ENCODE results near the gene ARID1A.
A peak's percentile ranks its signal among the peaks of the same experiment; 100 is the strongest.
"Not testable (repeated sequence)": the region's sequence is repeated elsewhere in the genome, so short reads cannot be mapped to it uniquely, and the experiment has no call there.

Gene ARID1A

DNA sequence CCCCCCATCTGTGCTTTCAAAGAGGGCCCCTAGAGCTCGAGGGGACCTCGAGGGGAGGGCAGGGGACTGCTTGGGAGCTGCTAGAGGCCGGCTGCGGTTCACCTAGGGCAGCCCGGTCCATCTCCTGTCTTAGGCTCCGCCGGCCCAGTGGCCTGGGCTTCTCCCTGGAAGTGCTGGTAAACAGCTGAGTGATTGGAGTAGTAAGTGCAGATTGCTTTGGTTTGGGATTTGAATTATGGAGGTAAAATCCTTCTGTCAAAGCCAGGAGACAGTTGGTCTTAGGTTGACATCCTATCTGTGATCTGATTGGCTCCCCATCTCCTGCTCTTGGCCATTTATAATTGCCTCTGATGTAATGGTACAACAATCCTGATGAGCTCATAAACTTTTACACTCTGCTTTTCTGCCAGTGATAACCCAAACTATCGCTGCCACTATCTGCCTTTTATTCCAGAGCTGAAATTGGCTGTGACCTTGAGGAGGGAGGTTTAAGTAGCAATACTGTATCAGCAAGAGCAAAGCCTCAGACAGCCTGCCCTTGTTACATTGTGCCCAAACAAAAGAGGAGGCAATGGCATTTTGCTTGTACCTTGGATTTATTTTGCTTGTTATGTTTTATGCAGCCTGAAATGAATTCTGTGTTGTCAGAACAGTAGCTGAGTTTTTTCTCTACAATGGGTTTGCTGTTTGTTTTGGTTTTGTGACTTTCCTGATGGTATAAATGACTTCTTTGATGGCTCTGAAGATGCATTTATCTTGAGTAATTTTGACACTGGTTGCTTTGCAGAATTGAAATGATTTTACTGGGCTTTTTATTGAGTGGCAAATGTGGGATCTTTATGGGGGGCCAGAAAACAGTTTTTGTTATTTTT, 2.4 kb downstream of the ARID1A start:
- peak; percentile 41 for DNase-seq (ENCODE audit: low read depth)

DNA sequence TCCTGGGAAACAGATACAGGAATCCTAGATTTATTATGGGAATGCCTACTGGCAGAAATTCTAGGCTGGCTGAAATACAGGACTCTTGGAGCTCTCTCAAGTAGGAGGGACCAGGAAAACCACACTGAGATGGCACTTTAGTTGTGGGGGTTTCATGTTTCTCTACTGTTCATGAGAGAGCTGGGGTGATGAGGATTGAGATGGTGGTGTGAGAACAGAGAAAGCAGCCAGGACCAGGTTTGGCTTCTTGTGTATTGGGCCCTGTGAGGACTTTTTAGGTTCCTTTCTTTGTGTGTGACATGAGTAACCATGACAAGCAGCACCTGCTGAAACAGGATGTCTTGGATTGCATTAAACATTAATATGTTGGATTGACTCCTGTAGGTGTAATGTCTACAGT, 4.9 kb downstream of the ARID1A start:
- no peak for DNase-seq (ENCODE audit: low read depth)

DNA sequence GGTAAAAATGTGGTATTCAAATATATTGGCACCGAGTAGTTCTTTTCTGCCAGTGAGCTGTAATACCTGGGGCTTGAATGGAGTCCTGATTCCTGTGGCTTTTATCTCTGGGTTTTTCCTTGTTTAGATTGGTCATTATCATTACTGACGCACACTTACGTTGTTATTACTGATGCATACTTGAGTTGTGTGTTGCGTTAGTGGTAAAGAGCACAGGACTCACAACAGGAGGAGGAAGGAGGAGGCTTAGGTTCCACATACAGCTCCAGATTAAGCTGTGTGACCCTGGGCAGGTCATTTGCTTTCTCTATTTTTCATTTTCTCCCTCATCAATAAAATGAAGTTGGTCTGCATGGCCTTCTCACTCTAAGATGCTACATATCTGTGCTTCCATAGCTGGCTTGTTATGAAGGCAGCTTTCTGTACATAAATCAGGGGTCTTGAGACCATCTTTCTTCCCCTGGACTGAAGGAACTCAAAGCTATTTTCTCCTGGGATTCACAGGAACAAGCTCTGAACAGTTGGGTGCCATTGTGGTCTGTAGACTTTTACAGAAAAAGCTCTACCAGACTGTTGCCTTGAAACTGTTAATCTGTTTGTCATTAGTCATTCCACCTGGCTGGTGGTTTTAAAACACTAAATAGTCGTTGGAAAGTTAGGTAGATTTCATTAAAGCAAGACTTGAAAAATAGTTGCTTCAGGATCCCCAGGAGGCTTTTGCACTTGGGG, 5.6 kb downstream of the ARID1A start:
- DNase-seq (ENCODE audit: low read depth), result no peak

DNA sequence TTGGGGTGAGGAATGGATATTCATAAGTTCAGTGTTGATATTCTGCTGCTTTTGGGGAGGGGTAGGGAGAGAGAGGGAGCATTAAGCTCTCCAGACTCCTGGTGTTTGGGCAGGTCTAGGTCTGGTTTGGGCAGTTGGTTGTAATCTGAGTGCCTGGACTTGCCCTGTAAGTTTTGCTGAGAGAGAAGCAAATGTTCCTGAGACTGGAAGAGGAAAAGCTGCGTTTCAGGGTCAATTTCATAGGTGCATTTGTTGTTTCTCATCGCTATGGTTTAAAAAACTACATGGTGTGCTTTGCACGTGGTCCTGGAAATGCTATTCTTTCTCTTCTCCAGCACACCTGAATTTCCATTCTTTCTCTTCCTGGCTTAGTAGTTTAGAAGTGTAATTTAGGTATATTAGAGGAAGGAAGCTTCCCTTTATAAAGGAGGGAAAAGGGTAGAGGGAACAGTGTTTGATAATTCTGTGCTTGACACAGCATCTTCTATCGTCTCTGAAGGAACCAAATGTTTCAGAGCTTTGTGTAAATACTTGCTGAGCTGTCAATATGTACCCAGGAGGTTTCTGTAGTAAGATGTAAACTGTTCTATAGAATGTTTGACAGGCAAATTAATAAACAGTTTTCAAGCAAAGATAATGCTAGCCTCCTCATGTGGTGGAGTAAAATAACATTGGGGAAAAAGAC, 6.3 kb downstream of the ARID1A start:
- no peak for DNase-seq (ENCODE audit: low read depth)

DNA sequence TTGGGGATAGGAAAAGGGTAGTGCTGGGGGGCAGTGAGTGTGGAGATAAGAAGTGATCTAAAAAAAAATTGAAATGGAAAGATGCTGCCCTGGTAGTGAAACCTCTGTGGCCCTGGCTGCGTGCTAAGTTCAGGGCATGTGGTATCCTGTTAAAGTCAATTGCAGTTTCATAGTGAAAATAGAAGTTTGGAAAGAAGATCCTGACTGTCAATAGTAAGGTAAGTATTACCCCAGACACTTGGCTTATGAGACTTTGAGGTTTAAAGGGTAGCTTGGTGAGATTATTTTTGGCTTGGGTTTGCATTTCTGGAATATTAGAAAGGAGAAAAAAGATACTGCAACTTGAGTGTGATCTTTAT, 6.8 kb downstream of the ARID1A start:
- no peak for DNase-seq (ENCODE audit: low read depth)

DNA sequence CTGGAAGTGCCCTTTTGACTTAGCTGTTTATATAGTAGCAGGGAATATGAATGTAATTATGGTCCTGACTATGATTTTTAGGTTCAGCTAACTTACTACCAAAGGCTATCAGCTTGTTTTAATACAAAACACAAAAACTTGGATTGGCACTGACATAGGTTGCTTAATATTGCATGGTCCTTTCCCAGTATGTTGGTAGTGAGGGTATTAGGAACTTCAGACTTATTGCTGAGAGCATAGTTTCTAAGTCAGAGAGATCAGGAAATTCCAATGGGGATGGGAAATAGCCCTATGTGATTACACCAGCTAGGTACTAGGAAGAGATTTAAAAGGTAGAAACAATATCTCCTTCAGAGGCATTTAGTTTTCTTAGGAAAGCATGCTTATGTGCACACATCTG, 7.7 kb downstream of the ARID1A start:
- DNase-seq (ENCODE audit: low read depth), result no peak

DNA sequence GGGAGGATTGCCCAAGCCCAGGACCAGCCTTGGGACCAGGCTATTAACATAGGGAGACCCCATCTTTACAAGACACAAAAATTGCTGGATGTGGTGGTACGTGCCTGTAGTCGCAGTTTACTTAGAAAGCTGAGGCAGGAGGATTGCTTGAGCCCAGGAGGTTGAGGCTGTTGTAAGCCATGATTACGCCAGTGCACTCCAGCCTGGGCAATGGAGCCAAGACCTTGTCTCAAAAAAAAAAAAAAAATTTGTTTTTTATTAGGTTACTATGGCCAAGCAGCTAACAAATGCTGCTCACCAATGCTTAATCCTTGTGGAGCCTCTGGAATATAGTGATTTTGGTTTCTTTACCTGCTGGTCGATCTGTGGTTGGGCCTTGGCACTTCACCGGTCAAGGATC, 8.8 kb downstream of the ARID1A start:
- DNase-seq (ENCODE audit: low read depth), result no peak

DNA sequence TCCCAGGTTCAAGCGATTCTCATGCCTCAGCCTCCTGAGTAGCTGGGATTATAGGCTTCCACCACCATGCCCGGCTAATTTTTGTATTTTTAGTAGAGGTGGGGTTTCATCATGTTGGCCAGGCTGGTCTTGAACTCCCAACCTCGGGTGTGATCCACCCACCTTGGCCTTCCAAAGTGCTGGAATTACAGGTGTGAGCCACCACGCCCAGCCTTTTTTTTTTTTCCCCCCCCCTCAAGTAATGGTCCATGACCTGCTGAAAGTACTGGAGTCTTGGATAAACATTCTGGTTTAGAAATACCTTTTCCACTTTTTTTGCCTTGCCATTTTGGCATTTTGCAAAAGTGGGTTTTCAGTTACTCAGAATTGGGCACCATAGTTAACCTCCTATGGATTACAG, 9.4 kb downstream of the ARID1A start:
- DNase-seq (ENCODE audit: low read depth), result not testable (repeated sequence)

DNA sequence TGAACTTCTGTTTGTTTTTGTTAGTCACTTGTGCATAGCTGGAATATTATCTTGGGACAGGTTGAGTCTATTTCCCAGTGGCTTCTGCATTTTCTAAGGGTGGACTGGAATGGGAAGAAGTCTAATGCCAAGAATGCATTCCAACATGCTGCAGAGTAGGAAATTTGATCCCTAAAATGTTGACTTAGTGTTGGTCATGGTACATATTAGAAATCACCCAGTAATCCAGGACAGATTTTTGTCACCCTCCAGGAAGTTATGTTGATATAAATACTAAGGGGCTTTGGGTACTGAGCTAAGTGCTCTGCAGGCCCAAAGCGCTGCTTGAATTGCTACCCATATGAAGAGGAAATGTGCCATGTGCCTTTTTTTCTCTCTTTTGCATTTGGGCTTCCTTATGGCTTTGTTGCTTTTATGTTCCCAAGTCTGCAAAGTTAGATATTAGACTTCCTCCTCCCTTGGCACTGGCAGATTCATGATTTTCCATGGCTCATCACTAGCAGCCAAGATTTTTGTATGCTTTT, 10.0 kb downstream of the ARID1A start:
- DNase-seq (ENCODE audit: low read depth), result no peak

DNA sequence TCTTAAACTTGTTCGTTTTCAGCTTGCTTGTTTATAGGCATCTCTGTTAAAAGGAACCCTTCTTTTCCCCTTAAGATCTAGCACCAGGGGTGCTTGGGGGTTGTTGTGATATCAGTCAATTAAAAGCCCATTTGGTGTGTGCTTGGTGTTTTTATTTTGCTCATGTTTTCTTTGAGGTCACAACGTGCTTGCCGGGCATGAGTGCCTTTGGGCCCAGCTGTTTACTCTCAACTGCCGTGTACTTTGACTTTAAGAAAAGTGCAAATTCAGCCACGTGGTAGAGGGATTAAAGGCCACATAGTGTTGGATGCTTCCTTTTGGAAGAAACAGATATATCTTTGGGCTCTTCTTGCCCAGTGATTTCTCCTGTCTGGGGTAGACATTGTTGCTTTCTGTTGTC, 10.5 kb downstream of the ARID1A start:
- no peak for DNase-seq (ENCODE audit: low read depth)

DNA sequence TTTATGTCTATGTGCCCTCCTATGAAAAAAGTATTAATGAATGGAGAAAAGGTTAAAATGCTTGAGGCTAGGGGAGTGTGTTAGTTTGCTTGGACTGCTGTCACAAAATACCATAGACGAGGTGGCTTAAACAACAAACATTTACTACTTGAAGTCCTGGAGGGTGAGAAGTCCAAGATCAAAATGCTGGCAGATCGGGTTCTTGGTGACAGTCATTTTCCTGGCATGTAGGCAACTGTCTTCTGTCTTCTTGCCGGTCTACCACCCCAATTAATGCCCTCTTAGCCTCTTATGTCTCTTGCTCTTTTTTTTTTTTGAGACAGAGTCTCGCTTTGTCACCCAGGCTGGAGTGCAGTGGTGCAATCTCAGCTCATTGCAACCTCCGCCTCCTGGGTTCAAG, 15.0 kb downstream of the ARID1A start:
- DNase-seq (ENCODE audit: low read depth), result no peak

DNA sequence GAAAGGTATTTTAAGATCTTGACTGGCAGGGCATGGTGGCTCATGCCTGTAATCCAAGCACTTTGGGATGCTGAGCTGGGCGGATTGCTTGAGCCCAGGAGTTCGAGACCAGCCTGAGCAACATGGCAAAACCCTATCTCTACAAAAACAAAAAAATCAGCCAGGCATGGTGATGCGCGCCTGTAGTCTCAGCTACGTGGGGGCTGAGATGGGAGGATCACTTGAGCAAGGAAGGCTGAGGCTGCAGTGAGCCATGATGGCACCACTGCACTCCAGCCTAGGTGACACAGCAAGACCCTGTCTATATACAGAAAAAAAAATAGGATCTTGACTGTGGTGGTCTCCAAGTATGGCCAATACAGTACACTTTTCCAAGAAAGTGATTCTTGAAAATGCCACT, 16.0 kb downstream of the ARID1A start:
- DNase-seq (ENCODE audit: low read depth), result no peak

DNA sequence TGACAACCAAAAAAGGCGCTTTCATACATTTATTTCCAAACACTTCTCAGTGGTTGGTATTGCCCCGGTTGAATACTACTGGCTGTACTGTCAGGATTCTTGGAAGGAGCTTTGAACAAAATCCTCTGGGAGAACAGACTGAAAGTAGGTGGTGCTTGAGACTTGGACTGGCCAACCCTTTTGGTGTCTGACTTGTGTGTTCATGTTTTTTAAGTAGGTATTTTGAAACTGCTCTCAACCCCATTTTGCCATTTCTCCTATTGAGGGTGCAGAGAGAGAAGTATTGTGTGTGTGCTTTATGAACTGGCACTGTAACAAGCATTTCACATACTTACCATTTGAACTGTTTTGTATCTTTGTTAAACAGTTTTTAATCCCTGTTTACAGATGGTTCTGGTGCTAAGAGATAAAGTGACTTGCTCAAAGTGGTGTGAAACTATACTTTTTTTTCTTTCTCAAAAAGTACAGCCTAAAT, 21.2 kb downstream of the ARID1A start:
- DNase-seq (ENCODE audit: low read depth), result no peak

DNA sequence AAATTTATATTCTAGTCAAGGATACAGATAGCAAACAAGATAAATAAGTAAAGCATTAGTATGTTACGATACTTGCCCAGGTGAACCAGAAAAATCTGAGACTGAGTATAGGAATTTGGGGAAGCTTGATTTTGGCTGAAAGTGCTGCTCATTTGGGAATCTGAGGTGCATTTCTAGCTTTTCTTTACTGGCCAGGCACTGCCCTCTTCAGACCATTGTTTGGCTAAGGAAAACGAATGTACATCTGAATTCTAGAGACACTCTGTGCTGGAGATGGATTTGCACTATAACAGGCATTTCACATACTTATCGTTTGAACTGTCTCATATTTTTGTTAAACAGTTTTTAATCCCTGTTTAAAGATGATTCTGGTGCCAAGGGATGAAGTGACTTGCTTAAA, 23.4 kb downstream of the ARID1A start:
- no peak for DNase-seq (ENCODE audit: low read depth)

DNA sequence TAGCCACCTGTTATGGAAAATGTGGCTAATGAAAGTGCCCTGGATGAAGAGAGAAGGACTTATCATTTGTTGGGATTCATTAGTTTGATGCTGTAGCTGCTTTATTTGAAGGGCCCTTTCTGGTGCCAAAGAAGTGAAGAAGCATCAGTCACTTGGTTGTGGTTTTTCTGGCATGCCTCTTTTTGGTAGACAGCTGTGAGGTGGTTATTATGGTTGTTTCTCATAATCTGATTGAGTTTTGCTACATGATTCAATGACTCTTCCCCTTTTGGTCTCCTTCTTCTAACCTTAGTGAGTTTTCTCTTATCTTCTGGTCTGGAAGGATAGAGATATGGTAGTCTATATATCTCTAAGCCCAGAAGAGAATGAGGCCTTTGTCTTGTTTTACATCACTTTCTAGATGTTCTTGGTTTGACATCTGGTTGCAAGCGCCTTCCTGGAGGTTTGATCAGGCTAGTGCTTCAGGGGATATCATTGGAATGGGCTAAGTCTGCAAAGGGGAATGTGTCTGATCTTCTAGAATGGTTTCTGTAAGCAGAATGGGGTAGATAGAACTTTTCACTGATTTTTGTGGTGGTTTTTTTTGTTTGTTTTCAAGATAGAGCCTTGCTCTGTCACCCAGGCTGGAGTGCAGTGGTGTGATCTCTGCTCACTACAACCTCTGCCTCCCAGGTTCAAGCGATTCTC, 26.0 kb downstream of the ARID1A start:
- no peak for DNase-seq (ENCODE audit: low read depth)

DNA sequence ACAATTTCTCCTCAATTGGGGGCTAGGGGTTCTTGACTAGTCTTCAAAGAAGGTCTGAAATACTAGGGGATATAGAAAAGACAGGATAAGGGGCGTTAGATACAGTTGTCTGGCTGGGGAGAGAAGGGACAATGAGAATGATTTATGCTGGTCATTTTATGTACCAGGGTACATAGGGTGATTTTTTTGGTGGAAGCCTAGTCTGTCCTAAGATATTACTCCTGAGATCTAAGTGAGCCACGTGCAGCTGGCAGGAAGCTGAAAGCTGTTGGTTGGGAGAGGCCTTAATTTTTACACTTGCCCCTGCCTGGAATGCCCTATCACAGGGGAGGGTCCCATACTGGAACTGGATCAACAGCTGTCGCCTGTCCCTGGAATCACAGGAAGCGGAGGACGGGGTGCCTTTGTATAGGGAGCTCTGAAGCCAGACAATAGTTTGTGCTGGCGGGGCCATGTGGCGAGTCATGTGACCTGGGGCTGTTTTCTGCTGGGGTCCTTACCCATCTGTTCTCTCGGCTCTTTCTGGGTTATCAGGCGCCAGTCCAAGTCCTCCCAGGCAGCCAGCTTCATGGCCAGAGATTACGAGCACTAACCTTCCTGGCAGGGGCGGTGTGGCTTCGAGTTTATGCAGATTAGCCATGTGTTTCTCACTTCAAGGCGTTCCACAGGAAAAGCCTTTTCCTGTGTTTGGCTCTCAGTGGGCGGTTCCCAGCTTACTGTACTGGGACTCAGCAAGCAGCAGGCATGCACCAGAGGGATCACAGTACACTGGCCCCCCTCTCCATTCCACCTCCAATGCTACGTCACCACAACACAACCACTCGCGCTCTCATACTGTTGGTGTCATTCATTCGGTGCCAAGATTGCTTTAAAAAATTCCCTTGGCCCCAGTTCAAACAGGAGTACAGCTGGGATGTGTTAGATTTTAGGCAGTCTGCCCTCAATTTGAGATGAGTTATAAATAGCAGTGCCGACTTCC, 27.5 kb downstream of the ARID1A start:
- peak; percentile 58 for DNase-seq (ENCODE audit: low read depth)

DNA sequence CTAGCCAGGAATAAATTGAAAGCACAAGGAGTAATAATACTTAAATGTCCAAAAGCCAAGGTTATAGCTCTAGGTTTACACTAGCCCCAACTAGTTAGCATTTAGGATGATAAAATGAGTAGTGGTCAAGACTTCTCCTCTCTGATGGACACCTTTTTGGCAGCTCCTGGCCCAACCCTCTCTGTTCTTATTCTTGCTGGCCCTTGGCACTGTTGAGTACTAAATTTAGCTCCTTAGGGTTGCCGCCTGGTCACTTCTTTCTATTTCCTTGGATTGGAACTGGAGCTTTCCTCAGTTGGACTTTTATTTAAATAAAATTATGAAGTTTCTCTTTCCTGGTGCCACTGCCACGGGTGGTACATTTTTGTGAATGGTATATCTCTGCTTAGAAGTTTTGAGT, 28.3 kb downstream of the ARID1A start:
- DNase-seq (ENCODE audit: low read depth), result no peak

DNA sequence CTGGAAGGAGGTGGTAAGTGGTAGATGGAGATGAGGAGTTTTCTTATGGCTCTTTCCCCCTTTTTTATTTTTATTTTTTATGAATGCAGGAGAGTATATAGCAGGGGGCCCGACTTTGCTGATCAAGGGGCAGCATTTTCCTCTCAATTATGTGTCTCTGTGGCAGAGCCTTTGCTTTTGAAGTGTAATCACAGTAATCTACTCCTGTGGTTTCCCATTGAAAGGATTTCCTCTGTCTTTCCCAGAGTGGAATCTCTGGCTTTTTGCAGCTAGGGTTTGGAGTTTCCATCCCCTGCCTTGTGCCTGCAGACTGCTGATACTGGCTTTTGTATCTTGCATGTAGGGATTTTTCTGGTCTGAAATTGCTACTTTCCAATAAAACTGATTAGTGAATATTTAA, 29.1 kb downstream of the ARID1A start:
- no peak for DNase-seq (ENCODE audit: low read depth)

DNA sequence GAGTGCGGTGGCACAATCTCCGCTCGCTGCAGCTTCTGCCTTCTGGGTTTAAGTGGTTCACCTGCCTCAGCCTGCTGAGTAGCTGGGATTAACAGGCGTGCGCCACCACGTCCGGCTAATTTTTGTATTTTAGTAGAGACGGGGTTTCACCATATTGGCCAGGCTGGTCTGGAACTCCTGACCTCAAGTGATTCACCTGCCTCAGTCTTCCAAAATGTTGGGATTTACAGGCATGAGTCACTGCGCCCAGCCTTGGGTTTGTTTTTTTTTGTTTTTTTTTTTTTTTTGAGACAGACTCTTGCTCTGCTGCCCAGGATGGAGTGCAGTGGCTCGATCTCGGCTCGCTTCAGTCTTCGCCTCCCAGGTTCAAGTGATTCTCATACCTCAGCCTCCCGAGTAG, 30.1 kb downstream of the ARID1A start:
- DNase-seq (ENCODE audit: low read depth), result not testable (repeated sequence)

DNA sequence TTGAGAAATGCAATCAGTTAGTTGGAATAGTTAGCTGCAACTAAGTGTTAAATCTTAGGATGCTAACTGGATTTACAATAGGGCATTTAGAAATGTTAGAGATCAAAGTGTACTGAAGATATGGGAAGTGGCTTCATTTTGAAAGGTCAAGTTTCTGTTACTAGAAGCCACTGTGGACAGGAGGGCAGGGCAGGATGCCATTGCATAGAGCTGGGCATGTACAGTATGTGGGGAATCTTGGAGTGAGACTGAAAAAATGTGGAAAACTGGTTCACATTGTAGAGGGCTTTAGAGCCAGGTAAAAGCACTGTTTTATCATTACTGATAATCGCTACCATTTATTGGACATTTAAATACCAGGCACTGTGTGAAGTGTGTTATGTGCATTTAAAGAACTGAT, 31.0 kb downstream of the ARID1A start:
- DNase-seq (ENCODE audit: low read depth), result no peak

DNA sequence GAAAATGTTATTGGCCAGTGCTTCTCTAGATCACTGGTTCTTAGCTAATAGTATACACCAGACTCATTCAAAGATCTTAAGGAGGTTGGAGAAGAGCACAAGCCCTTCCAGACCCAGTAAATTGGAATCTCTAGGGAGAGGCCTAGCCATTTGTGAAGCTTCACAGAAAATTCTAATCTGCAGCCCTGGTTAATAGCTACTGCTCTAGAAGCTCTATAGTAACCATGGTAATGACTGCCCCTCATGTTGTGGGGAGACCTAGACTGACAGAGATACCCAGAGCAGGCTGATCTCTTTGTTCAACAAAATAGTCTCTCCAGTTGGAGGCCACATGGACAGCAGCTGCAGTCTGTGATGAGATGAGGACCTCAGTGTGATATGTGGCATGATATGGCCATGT, 31.7 kb downstream of the ARID1A start:
- DNase-seq (ENCODE audit: low read depth), result no peak

All from T-helper 22 cell (primary cell).